Stimulated activated CD4-positive, alpha-beta T cell treated with anti-CD3 and anti-CD28 coated beads, Interleukin-2, amount 100 ng/mL, for 24 hours (primary cell): ENCODE measurements around the gene CKAP4.

ENCODE experiments used
- DNase-seq, 2 donors: peaks; one replicate each; pipeline ENCODE4 v3.0.0-alpha.2; 2020

Gene CKAP4

DNA sequence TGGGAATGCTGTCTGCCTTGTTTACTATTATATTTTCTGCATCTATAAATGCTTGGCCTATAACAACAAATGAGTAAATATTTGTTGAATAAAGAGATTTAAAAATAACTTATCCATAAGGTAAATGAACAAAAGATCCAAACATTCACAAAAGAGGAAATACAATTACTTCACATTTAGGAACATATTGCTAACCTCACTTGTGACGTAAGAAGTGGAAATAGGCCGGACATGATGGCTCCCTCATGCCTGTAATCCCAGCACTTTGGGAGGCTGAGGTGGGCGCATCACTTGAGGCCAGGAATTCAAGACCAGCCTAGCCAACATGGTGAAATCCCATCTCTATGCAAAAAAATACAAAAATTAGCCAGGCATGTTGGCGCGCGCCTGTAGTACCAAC lies 25.7 kb upstream of the CKAP4 start:
- no peak for DNase-seq

DNA sequence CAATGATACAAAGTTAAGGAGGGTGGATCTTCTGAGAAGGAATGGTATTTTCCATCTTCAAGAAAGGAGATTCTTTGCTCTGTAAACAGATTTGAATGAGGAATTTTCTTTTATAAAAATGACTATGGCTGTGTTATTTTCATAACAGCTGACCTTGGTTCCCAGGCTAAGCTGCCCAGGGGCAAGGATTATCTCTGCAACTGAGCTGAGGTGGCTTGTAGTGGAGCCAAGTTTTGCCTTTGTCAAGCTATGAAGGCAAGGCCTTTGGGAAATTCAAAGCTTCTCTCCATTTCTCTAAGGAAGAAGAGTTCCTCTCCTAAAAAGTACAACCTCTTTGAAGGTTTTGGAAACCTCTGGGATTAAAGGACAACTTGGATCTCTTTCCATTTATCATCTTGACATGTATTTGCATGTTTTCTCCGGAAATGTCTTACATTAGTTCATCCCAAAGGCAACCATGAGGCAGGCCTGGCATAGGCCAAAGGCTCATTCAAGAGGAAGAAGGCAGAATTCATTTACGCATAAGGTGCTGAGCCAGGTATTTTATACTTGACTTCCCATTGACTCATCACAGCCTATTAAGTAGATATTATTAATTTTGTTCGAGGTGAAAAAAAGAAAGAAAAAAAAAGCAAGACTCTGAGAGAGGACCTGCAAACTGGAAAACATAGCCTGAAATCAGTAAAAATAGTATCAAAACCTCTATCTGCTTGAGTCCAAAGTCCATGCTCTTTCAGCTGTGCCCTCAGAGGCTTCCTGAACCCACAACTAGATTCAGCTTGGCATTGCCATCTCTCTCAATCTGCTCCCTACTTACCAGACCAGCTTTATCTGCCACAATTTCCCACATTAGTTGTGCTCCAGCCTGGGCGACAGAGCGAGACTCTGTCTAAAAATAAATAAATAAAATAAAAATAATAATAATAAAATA lies 24.0 kb upstream of the CKAP4 start:
- DNase-seq = no peak

DNA sequence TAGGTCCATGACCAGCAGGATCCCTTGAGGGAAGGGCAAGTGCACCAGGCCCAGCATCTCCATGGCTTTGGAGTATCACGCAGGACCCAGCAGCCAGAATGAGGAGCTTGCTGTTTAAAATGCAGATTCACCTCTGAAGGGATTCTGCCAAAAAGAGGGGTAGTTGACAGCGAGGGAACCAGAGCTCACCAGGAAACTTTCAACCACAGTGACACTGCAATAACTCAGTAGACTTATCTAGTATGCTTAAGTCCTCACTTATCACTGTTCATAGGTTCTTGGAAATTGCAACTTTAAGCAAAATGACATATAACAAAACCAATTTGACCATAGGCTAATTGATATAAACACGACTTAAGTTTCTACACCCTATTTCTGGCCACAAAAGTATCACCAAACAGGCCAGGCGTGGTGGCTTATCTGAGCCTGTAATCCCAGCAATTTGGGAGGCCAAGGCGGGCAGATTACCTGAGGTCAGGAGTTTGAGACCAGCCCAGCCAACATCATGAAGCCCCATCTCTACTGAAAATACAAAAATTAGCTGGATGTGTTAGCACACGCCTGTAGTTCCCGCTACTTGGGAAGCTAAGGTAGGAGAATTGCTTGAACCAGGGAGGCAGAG lies 21.4 kb upstream of the CKAP4 start:
- no peak for DNase-seq

GRCh38 chr12:106267535-106267934 lies 19.7 kb upstream of the CKAP4 start:
- DNase-seq = no peak

GRCh38 chr12:106265116-106265515 lies 17.3 kb upstream of the CKAP4 start:
- no peak for DNase-seq

- no peak for DNase-seq
Measured at GRCh38 chr12:106258935-106259334, 11.1 kb upstream of the CKAP4 start.

- no peak for DNase-seq
Measured at GRCh38 chr12:106258226-106258625, 10.4 kb upstream of the CKAP4 start.

GRCh38 chr12:106256524-106256923 lies 8.7 kb upstream of the CKAP4 start:
- no peak for DNase-seq

GRCh38 chr12:106255952-106256351 lies 8.1 kb upstream of the CKAP4 start:
- no peak for DNase-seq

DNA sequence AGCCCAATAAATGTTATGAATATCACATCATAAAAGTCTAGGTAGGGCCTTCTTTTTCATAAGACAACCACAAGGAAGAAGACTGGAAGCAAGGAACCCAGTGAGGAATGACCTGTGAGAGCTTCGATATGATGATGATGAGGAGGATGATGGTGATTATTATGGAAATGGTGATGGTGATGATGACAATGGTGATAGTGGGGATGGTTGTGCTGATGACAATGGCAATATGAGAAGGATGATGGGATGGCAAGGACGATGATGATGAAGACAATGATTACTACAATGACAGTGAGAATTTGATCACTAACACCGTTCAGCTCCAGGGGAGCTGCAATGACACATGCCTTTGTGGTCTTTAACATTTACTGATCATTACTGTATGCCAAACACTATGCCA lies 7.7 kb upstream of the CKAP4 start:
- DNase-seq = no peak

DNA sequence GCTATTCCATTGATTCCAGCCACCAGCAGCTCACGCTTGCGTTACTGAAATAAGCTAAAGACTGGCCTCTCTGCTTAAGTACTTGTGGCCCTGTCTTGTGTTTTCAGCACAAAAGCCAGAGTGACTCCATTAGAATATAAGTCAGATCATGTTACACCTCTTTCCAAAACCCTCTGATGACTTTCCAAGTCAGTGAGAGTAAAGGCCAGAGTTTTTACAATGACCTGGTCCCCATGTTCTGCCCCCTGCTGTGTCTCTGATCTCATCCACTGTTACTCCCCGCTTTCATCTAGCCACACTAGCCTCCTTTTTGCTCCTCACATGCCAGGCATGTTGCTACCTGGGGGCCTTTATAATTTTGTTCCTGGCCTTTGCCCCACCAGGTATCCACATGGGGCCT lies 6.9 kb upstream of the CKAP4 start:
- no peak for DNase-seq

- no peak for DNase-seq
Measured at GRCh38 chr12:106251631-106252455, 4.0 kb upstream of the CKAP4 start.

DNA sequence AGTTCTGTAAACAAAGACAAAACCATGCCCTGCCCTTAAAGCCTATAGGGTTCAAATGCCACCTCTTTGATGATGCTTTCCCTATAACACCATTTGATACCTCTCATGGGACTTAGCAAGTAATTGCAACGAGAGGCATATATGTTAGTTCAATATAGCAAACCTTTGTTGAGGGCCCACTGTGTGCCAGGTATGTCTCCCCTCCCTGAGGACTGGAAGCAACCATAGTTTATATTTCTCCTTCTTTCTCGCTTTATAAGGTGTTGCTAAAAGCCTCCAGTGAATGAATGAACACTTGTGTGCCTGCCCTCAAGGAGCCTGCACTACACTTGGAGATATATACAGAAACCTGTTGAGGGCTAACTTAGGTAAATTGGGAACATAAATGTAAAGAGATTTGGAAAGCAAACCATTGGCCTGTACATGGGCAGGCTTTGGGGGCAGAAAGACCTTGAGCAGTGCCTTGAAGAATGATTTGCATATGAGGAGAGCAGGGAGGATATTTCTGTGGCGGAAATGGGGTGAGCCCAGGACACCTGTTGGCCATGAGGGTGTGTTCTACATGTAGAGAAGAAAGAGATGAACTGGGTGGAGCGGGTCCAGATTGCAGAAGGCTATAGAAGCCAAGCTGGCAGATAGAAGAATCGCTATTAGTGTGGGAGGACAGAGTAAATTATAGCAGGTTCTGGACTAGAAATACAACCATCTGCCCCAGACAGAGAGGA lies 1.8 kb upstream of the CKAP4 start:
- DNase-seq = no peak

DNA sequence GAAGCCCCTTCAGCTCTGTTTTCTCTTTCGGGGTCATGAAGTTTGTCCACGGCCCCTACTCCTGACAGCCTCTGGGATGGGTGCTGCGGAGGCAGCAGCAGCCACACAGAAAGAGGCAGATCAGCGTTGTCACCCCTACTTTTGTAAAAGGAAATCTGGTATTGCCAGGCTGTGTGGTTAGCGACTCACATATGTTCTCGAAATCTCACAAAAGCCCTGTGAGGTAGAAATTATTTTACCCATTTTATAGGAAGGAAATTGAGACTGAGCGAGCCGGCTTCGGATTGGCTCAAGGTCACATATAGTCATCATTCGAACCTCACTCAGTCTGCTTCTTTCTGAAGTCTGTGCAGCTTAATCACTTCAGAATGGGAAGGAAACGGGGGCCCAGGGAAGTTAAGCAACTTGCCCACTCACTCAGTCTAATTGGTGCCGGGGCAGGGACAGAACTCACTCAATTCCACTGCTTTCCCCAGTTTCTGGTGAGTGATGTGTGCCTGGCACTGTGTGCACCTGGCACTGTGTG lies 1.1 kb upstream of the CKAP4 start:
- peak; percentile 45 to 46 for DNase-seq

DNA sequence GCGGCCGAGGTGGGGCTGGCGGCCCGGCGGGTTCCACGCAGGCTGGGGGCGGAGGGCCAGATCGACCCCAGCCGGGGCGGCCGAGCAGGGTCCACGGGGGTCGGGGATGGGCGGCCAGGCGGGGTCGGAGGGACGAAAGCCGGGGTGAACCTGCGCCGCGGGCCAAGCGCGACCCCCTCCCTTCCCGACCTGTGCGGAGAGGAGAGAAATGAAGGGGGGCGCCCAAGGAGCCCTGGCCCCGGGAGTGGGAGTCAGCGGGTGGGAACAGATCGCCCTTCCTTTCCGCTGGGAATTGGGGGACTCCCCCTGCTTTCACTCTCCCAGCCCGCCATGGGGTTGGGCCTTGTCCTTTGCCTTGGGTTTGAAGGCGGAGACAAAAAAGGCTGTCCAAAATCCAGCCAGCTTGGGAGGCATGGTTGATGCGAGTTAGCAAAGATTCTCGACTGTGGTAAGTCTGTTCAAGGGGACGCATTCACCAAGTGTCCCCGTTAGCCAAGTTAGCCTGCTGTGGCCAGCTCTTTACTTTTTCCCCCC lies 559 bp upstream of the CKAP4 start:
- peak; percentile 35 to 44 for DNase-seq

GRCh38 chr12:106246891-106247673 lies 738 bp downstream of the CKAP4 start:
- peak; percentile 57 to 59 for DNase-seq

DNA sequence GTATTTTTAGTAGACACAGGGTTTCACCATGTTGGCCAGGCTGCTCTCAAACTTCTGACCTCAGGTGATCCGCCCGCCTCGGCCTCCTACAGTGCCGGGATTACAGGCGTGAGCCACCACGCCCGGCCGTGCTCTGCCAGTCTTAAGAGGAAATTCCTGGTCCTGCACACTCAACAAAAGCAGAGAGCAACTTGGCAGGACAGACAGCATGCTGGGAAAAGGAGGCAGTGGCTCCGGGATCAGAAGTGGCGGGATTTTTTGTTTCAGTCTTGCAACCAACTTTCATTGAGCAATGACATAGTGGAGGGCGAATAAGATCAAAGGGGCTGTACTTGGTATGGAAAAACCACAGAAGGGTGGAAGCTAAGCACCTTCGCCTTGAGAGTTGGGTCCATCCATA lies 2.1 kb downstream of the CKAP4 start:
- no peak for DNase-seq

DNA sequence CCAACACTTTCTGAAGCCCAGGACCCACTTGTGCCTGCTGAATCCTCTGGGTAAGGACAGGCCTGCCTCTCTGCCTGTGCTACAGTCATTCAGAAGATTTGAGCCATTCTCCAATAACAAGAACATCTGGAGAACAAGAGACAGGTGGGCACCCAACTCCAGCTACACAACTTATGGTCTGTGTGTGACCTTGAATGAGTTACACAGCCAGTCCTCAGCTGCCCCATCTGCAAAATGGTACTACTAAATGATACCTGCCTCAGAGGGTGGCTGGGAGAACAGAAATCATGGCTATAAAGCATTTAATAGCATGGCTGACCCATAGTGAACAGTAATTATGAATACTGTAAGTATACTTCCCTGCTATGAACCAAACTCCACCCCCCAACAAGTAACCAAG lies 4.2 kb downstream of the CKAP4 start:
- DNase-seq = no peak

DNA sequence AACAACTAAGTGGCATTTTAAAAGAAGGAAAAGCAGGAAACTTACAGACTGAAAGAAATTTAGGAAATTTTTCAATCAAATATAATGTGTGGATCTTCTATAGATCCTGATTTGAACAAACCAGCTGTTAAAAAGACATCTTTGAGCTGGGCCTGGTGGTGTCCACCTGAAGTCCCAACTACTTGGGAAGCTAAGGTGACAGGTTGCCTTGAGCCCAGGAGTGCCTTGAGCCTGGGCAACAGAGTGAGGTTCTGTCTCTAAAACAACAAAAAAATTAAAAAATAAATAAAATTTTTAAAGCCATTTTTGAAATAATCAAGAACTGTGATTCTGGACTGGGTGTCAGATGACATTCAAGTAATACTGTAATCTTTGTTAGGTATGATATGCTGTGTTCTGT lies 7.0 kb downstream of the CKAP4 start:
- DNase-seq = no peak

DNA sequence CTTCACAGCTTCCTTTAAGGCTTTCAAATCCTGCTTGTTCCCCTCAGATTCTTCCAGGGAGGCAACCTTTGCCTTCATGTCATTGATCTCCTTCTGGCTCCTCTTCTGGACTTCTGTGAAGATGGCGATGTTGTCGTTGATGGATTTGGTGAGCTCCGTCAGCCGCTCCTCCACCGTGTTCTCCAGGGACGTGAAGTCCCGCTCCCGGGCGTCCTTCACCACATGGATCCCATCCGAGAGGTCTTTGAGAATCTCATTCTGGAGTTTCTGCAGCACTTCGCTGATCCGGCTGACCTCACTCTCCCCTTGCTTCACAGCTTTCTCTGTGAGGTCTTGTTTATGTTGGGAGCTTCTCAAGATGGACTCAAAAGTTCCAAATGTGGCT lies 7.9 kb downstream of the CKAP4 start:
- no peak for DNase-seq

DNA sequence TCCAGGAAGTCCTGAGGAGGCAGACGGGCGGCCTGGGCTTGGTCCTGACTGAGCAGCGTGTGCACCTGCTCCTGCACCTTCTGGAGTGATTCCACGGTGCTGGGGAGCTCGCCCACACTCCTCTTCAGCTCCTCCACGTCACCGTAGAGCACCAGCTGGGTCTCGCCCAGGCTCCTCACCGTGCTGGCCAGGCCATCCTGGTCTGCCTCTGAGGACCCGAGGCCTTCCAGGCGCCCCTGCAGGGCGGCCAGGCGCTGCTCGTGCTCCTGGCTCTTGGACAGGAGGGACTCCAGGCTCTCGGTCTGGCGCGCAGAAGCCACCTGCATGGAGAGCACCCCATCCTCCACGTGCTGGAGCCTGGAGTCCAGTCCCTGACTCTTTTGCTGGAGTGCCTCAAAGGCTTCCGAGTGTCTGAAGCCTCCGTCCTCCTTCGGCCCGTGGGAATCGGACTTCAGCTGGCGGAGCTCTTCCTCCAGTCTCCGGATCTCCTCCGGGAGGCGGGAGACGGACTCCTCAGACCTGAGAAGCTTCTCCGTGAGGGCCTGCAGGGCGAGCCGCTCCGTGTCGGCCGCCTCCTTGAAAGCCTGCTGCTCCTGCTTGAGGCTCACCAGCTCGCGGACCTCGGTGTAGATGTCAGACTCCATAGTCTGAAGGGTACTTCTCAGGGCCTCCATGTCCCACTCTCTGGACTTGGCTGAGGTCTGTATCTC lies 8.4 kb downstream of the CKAP4 start:
- DNase-seq = no peak
